Activated CD4-positive, alpha-beta memory T cell treated with anti-CD3 and anti-CD28 coated beads, Interleukin-2, amount 10 ng/mL, durations not matched to agents 7 days and 5 days (primary cell): Measurements from ENCODE around the gene ITPRIPL2. TPM values are rescaled to one million over a fixed set of nuclear protein-coding genes. Genes with fewer than 3 reads are reported as not detected.

ENCODE experiments used
- CTCF ChIA-PET: fragments of 350-600 bp; sonication (Branson Sonifier 250); formaldehyde crosslinking; loops from one replicate; lab custom pipeline; 2021; ENCODE audit warnings: antibody characterized with exemption, inconsistent platforms; lab: Charles Lee
- POLR2A ChIA-PET: fragments of 350-600 bp; sonication (Branson Sonifier 250); formaldehyde crosslinking; loops from one replicate; lab custom pipeline; 2021; ENCODE audit warnings: antibody characterized with exemption; lab: Charles Lee
- DNase-seq: peaks from one replicate; pipeline ENCODE4 v3.0.0-alpha.2; 2020
- H3K27ac Mint-ChIP-seq: one replicate; pipeline ENCODE4 v1.8.0; 2021; ENCODE audit warnings: mild to moderate bottlenecking, mixed read lengths
- H3K27me3 Mint-ChIP-seq: one replicate; pipeline ENCODE4 v1.8.0; 2021; ENCODE audit warnings: mixed read lengths
- H3K36me3 Mint-ChIP-seq: one replicate; pipeline ENCODE4 v1.8.0; 2021; ENCODE audit warnings: low read depth, mixed read lengths
- H3K4me1 Mint-ChIP-seq: one replicate; pipeline ENCODE4 v1.8.0; 2021; ENCODE audit warnings: mixed read lengths
- H3K4me3 Mint-ChIP-seq: one replicate; pipeline ENCODE4 v1.8.0; 2021; ENCODE audit warnings: mild to moderate bottlenecking, mixed read lengths
- H3K9me3 Mint-ChIP-seq: one replicate; pipeline ENCODE4 v1.8.0; 2021; ENCODE audit warnings: mixed read lengths
- total RNA-seq, 2 experiments: library from RNA; stranded (reverse); gene quantifications; one replicate each; pipeline ENCODE4 v1.2.3, GENCODE V29; 2021

The ITPRIPL2 gene
- total RNA-seq, 2 experiments from 2014 or later = 11.1 to 11.2 TPM

GRCh38 chr16:19098173-19098572, 15.6 kb upstream of the ITPRIPL2 start:
- DNase-seq = no peak
- ChIA-PET CTCF (no interaction called here), POLR2A (no interaction called here)
- H3K27me3 Mint-ChIP-seq = peaks cover 14% of the 10 kb centered on the region
- no peak overlapping the region for H3K27ac Mint-ChIP-seq
- H3K9me3 Mint-ChIP-seq = peaks cover 14% of the 10 kb centered on the region
- H3K36me3 Mint-ChIP-seq = peaks cover 9% of the 10 kb centered on the region
- no peak overlapping the region for H3K4me3 Mint-ChIP-seq
- peaks cover 9% of the 10 kb centered on the region for H3K4me1 Mint-ChIP-seq

GRCh38 chr16:19102187-19102872, 11.4 kb upstream of the ITPRIPL2 start:
- Mint-ChIP-seq H3K4me3 (no peak overlapping the region), H3K27ac (no peak overlapping the region), H3K9me3 (peaks cover 12% of the 10 kb centered on the region), H3K4me1 (no peaks in the 10 kb centered on the region), H3K27me3 (peaks cover 14% of the 10 kb centered on the region), H3K36me3 (peaks cover 3% of the 10 kb centered on the region)
- CTCF ChIA-PET = no interaction called here
- DNase-seq = no peak
- POLR2A ChIA-PET = no interaction called here

- Mint-ChIP-seq H3K9me3 (peaks cover 7% of the 10 kb centered on the region), H3K27me3 (peaks cover 11% of the 10 kb centered on the region), H3K27ac (no peak overlapping the region), H3K36me3 (no peaks in the 10 kb centered on the region), H3K4me1 (peaks cover 2% of the 10 kb centered on the region), H3K4me3 (no peak overlapping the region)
- DNase-seq = no peak
- ChIA-PET POLR2A (no interaction called here), CTCF (interaction anchor here (1.0 kb wide), 1 partner anchor 15 kb away, joined by 3 read pairs; no protein-coding TSS in a partner anchor)
These were observed 9.2 kb upstream of the ITPRIPL2 start for GRCh38 chr16:19104607-19105006.

DNA sequence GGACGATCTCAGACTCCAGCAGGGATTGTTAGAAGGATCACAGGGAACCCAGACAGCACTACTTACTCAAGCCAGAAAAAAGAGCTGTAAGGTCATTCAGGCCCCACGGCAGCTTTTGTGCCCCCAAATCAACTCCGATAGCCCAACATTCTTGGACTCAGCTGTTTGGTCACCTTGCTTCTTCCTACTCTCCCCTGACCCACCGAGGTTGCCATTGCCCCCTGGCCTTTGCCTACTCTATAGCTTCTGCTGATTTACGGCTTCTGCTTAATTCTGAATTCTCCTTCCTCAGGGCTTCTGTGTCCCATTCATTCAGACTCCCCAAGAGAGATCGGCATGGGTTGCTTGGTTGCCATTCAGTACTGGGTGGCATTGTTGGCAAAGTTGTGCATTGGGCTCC, 8.6 kb upstream of the ITPRIPL2 start:
- peaks cover 6% of the 10 kb centered on the region for H3K27me3 Mint-ChIP-seq
- H3K4me1 Mint-ChIP-seq = peaks cover 2% of the 10 kb centered on the region
- H3K36me3 Mint-ChIP-seq = no peaks in the 10 kb centered on the region
- H3K9me3 Mint-ChIP-seq = peaks cover 2% of the 10 kb centered on the region
- ChIA-PET POLR2A (no interaction called here), CTCF (interaction anchor here (1.0 kb wide), 1 partner anchor 14 kb away, joined by 3 read pairs; no protein-coding TSS in a partner anchor)
- no peak for DNase-seq
- H3K4me3 Mint-ChIP-seq = no peak overlapping the region
- H3K27ac Mint-ChIP-seq = no peak overlapping the region

DNA sequence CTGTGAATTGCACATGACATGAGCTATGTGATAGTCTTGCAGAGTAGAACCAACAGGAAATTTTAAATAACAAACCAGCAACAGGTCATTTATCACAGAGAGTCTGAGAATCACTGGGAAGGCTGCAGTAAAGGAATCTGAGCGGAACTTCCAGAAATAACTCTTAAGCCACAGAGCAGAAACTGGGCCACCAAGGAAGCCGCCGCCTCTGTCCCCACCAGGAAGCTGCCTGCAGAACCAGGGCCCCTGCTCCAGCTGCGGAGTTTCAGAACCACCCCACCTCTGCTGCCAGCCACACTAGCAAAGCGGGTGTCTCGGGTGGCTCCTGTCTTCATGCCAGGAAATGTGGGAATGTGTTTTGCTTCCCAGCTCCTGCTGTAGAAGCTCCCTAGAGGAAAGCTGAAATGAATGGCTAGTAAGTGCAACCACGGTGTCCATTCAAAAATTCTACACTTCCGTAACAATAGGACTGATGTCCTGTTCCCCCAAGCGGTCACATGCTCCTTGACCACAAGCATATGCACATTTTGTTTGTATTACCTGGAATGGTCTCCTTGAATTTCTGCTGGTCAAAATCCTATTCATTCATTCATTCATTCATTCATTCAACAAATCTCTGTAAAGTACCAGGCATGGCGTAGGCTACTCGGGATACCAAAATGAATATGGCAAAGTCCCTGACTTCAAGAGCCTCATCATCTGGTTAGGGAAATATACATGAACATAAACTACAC, 7.7 kb upstream of the ITPRIPL2 start:
- POLR2A ChIA-PET = no interaction called here

GRCh38 chr16:19106625-19107020, 7.1 kb upstream of the ITPRIPL2 start:
- H3K27ac Mint-ChIP-seq = no peak overlapping the region

More for the DNA sequence above, 7.7 kb upstream of the ITPRIPL2 start:
- CTCF ChIA-PET = interaction anchor here (1.5 kb wide), 1 partner anchor 21 kb away, joined by 4 read pairs; no protein-coding TSS in a partner anchor
- Mint-ChIP-seq H3K36me3 (no peaks in the 10 kb centered on the region), H3K27me3 (peaks cover 6% of the 10 kb centered on the region), H3K9me3 (no peaks in the 10 kb centered on the region), H3K4me3 (no peak overlapping the region), H3K27ac (no peak overlapping the region), H3K4me1 (peaks cover 2% of the 10 kb centered on the region)
- DNase-seq = no peak

DNA sequence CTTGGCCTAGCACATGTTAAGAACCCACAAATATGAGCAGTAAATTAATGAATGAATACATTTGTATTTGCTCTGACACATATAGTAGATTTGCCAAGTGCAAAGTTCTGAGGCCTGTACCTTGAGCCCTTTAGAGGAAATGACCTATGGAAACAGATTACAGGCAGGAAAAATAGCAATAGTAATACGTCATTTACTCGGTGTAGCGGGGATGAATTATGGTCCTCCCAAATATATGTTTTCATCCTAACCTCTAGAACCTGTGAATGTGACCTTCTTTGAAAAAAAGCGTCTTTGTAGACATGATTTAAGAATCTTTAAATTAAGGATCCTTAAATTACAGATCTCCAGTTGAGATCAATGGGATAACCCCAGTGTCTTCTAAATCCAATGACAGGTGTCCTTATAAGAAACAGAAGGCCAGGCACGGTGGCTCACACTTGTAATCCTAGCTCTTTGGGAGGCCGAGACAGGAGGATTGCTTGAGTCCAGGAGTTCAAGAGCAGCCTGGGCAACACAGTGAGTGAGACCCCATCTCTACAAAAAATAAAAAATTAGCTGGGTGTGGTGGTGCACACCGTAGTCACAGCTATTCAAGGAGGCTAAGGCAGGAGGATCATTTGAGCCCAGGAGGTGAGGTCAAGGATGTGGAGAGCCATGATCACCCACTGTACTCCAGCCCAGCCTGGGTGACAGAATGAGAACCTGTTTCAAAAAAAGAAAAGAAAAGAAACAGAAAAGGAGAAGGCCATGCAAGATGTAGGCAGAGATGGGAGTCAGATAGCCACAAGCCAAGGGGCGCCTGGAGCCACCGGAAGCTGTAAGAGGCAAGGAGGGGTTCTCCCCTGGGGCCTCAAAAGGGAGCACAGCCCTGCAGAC, 5.1 kb upstream of the ITPRIPL2 start:
- no peaks in the 10 kb centered on the region for H3K9me3 Mint-ChIP-seq
- no peak for DNase-seq
- ChIA-PET CTCF (interaction anchor here (0.7 to 1.2 kb wide), 2 partner anchors 10 to 22 kb away, joined by 3 read pairs; no protein-coding TSS in a partner anchor), POLR2A (interaction anchor here (1.2 kb wide), 1 partner anchor 9 kb away, joined by 3 read pairs; no protein-coding TSS in a partner anchor)
- H3K27ac Mint-ChIP-seq = no peak overlapping the region
- H3K4me1 Mint-ChIP-seq = peaks cover 10% of the 10 kb centered on the region
- no peak overlapping the region for H3K4me3 Mint-ChIP-seq
- H3K36me3 Mint-ChIP-seq = no peaks in the 10 kb centered on the region
- H3K27me3 Mint-ChIP-seq = peaks cover 12% of the 10 kb centered on the region

More at GRCh38 chr16:19106625-19107020, 7.1 kb upstream of the ITPRIPL2 start:
- H3K4me3 Mint-ChIP-seq = no peak overlapping the region
- peaks cover 6% of the 10 kb centered on the region for H3K27me3 Mint-ChIP-seq
- no peaks in the 10 kb centered on the region for H3K36me3 Mint-ChIP-seq
- peaks cover 2% of the 10 kb centered on the region for H3K4me1 Mint-ChIP-seq
- CTCF ChIA-PET = interaction anchor here (1.5 kb wide), 1 partner anchor 22 kb away, joined by 4 read pairs; no protein-coding TSS in a partner anchor
- DNase-seq = no peak
- POLR2A ChIA-PET = no interaction called here
- no peaks in the 10 kb centered on the region for H3K9me3 Mint-ChIP-seq

DNA sequence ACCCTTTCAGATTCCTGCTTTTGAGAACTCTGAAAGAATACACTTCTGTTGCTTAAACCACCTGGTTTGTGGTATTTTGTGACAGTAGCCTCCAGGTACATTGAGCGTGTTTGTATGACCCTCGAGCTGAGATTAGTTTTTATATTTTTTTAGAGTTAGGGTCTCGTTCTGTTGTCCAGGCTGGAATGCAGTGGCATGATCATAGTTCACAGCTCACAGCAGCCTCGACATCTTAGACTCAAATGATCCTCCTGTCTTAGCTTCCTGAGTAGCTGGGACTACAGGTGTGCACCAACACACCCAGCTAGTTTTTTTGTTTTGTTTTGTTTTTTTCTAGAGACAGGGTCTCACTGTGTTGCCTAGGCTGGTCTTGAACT, 4.5 kb upstream of the ITPRIPL2 start:
- POLR2A ChIA-PET = no interaction called here
- peaks cover 10% of the 10 kb centered on the region for H3K4me1 Mint-ChIP-seq
- H3K27me3 Mint-ChIP-seq = peaks cover 12% of the 10 kb centered on the region
- H3K9me3 Mint-ChIP-seq = no peaks in the 10 kb centered on the region
- CTCF ChIA-PET = interaction anchor here (1.2 kb wide), 1 partner anchor 10 kb away, joined by 3 read pairs; no protein-coding TSS in a partner anchor
- DNase-seq = no peak
- H3K4me3 Mint-ChIP-seq = no peak overlapping the region
- no peaks in the 10 kb centered on the region for H3K36me3 Mint-ChIP-seq
- H3K27ac Mint-ChIP-seq = no peak overlapping the region

- Mint-ChIP-seq H3K27me3 (peaks cover 12% of the 10 kb centered on the region), H3K4me3 (no peak overlapping the region), H3K9me3 (no peaks in the 10 kb centered on the region), H3K36me3 (peaks cover 5% of the 10 kb centered on the region), H3K4me1 (peaks cover 17% of the 10 kb centered on the region), H3K27ac (no peak overlapping the region)
- no peak for DNase-seq
- ChIA-PET POLR2A (interaction anchor here (2.5 kb wide), 1 partner anchor 44 kb away, joined by 6 read pairs; the partner anchor contains the start of gene COQ7), CTCF (no interaction called here)
These were observed 3.0 kb upstream of the ITPRIPL2 start for GRCh38 chr16:19110537-19111360.

- Mint-ChIP-seq H3K4me3 (peak overlapping the region; percentile 2), H3K27ac (no peak overlapping the region), H3K27me3 (peaks cover 12% of the 10 kb centered on the region), H3K36me3 (peaks cover 5% of the 10 kb centered on the region), H3K9me3 (no peaks in the 10 kb centered on the region), H3K4me1 (peaks cover 28% of the 10 kb centered on the region)
- ChIA-PET POLR2A (interaction anchor here (0.6 to 2.5 kb wide), 3 partner anchors 14 to 45 kb away, joined by 3 to 6 read pairs (median 3); partner anchors contain the start of gene COQ7), CTCF (interaction anchor here (0.9 to 1.2 kb wide), 3 partner anchors 24 to 322 kb away, joined by 3 to 7 read pairs (median 4); partner anchors contain the start of gene RPS15A)
- no peak for DNase-seq
These were observed 1.7 kb upstream of the ITPRIPL2 start for GRCh38 chr16:19112099-19112407.

DNA sequence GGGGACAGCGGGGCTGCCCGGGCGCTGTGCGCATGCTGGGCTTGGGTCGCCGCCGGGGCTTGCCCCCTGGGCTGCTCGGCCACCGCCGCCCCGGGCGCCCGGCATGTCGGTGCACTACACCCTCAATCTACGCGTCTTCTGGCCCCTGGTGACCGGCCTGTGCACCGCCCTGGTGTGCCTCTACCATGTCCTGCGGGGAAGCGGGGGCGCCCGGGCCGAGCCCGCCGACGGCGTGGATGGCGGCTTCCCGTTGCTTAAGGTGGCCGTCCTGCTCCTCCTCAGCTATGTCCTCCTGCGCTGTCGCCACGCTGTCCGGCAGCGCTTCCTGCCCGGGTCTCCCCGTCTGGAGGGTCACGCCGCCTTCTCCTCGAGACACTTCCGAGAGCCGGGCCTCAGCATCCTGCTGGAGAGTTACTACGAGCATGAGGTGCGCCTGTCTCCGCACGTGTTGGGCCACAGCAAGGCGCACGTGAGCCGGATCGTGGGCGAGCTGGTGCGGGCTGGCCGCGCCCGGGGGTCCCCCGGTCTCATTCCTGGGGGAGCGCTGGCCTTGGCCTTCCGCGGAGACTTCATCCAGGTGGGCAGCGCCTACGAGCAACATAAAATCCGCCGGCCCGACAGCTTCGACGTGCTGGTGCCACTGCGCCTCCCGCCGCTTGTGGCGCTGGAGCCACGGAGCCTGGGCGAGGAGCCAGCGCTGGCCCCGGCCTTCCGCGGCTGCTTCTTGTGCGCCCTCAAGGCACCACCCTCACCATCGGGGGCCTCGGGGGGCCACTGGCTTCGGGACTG, 789 bp downstream of the ITPRIPL2 start:
- H3K4me1 Mint-ChIP-seq = peaks cover 45% of the 10 kb centered on the region
- H3K4me3 Mint-ChIP-seq = peak overlapping the region; percentile 77
- CTCF ChIA-PET = interaction anchor here (2.8 kb wide), 1 partner anchor 28 kb away, joined by 9 read pairs; no protein-coding TSS in a partner anchor
- H3K36me3 Mint-ChIP-seq = peaks cover 8% of the 10 kb centered on the region
- peak; percentile 33 for DNase-seq
- POLR2A ChIA-PET = interaction anchor here (1.0 to 1.7 kb wide), 4 partner anchors 12 to 409 kb away, joined by 3 to 10 read pairs (median 6); partner anchors contain the start of genes CCP110 and COQ7
- peak overlapping the region; percentile 58 for H3K27ac Mint-ChIP-seq
- H3K27me3 Mint-ChIP-seq = peaks cover 12% of the 10 kb centered on the region
- no peaks in the 10 kb centered on the region for H3K9me3 Mint-ChIP-seq
